Body of pancreas (tissue), 4 donors: ENCODE data around the gene C1QTNF12.

Experiments
- CTCF ChIP-seq, 7 experiments: fragments of 450-650 bp in 4 of 7; fragments of 200-600 bp in 3 of 7; sonication (generic) in 3 of 7; IDR thresholded peaks; one replicate each; pipeline ENCODE4 v1.5.1; 2016 to 2019; ENCODE audit warnings: antibody characterized with exemption in 7 of 7
- POLR2A ChIP-seq, 3 donors: fragments of 450-650 bp; IDR thresholded peaks; one replicate each; pipeline ENCODE4 v1.6.1; 2016; ENCODE audit warnings: antibody characterized with exemption in 3 of 3, mild to moderate bottlenecking in 2 of 3

GRCh38 chr1:1228596-1229321, 17.8 kb downstream of the C1QTNF12 start:
- TF ChIP-seq CTCF (IDR thresholded peaks at IDR 0.05) (no peak), POLR2A (IDR thresholded peaks at IDR 0.05) (no peak)
